Sciatic nerve (tissue), 2 donors: Measurements from ENCODE around the gene TSHZ1. TPM values are rescaled to one million over a fixed set of nuclear protein-coding genes. Genes with fewer than 3 reads are reported as not detected.

Experiments
- ATAC-seq: fragments of 200-7000 bp; cut with Tn5 transposase; one replicate; pipeline ENCODE4 v1.9.1; 2020; ENCODE audit warnings: mild to moderate bottlenecking, moderate library complexity
- DNase-seq: peaks from one replicate; pipeline ENCODE4 v3.0.0-alpha.2; 2020; ENCODE audit warnings: low spot score
- intact Hi-C: fragments of 100-400 bp; cut with DNase I; formaldehyde crosslinking; loops from one replicate; pipeline ENCODE4 v1.14.2; 2022
- total RNA-seq: library from RNA; stranded (reverse); fragmentation: NEBNext Ultra II Directional; extraction: Animal tissue kit (Norgen Biotek cat#: 25700); gene quantifications from one replicate; pipeline ENCODE4 v1.2.1, GENCODE V29; 2021
- donor health status: DM: no; HTN: no; CAD: no.
- donor health status: DM: no; HTN: no; CAD: no.

The TSHZ1 gene
- total RNA-seq, 1 donor from 2014 or later: 25.4 TPM

DNA sequence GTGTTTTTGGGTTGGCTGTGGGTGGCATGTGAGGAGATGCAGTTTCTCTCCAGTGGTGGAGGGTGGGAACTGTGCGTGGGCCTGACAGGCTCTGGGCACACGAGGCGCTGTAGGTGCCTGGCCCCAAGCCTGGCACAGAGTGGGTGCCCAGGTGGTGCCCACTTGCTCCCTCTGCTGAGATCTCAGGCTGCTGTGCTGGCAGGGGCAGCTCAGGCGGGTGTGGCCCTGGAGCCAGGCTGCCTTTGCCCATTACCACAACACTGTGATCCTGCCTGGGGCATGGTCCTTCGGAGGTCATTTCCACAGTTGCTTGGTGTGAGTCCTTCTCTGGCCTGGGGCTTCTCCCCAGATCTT is 20.4 kb downstream of the TSHZ1 start:
- ATAC-seq (no peak), DNase-seq (no peak)
- intact Hi-C loops: no loop called here

GRCh38 chr18:75234901-75235300 is 24.3 kb downstream of the TSHZ1 start:
- intact Hi-C loops: no loop called here
- DNase-seq (no peak), ATAC-seq (no peak)

DNA sequence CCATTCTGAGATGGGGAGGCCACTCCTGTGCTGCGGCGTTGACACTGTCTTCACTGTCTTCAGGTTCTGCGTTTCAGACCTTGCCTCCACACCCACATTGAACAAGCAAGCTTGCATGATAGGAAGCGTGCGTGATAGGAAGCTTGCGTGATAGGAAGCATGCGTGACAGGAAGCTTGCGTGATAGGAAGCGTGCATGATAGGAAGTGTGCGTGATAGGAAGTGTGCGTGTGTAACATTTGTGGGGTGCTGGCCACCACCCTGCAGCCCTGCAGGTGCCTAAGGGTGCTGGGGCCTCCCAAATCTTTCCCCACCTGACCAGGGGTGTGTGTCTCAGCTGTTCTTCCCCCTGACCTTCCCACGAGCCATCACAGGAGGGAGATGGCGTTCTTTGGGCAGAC is 25.3 kb downstream of the TSHZ1 start:
- ATAC-seq (no peak), DNase-seq (no peak)
- intact Hi-C loops: no loop called here

DNA sequence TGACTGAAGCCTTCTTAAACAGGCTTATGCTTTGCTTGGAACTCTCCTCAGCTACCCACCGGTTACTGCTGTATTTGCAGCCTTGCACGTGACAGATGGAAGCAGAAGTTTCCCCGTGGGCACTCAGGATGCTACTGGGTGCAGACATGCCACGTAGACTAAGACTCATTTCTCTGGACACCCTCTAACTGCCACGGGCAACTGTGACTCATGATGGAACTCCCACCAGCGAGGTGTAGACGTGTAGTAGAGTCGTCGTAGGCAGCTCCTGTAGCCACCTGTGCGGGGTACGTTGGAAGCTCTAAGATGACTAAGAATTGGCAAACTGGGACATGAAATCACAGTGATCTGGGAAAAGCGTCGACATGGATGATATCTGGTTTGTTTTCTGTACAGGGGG is 27.5 kb downstream of the TSHZ1 start:
- ATAC-seq: no peak
- intact Hi-C loops: no loop called here
- no peak for DNase-seq

DNA sequence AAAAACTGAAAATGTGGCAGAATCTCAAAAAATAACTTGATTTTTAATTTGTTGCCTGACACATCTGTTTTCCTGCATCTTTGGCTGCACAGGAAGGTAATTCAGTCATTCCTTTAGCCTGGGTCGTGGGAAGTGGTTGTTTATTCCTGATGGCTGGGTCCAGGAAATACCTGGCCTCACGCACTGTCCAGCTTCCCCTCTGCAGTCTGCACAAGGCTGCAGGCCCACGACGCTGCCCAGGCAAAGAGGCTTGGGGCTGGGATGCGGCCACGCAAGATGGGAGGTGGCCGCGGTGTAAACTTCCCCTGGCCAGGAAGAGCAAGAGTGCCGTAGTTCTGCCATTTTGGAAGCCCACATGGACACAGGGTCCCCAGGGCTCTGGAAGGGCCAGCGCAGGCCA is 28.2 kb downstream of the TSHZ1 start:
- intact Hi-C loops: no loop called here
- no peak for DNase-seq

DNA sequence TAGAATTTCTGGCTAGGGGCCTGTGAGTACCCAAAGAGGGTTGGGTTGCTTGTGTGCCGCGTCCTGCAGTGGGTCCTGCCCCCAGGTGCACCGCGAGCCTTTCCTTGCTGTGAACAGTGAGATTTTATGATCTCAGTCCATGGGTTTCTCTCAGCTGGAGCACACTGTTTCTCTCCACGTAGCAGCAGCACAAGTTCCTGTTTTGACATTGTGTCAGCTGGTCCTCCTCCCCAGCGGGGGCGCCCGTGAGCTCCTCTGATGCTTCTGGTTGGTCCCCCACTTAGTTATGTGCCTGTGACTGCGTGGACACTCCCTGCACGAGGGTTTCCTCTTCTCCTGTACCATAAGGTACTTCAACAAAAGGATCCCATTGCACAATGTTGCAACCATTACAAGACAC is 29.8 kb downstream of the TSHZ1 start:
- intact Hi-C loops: no loop called here
- ATAC-seq: no peak
- no peak for DNase-seq

More for the DNA sequence above, 28.2 kb downstream of the TSHZ1 start:
- ATAC-seq: no peak

GRCh38 chr18:75241705-75242104 is 31.1 kb downstream of the TSHZ1 start:
- DNase-seq (no peak), ATAC-seq (no peak)
- intact Hi-C loops: no loop called here

DNA sequence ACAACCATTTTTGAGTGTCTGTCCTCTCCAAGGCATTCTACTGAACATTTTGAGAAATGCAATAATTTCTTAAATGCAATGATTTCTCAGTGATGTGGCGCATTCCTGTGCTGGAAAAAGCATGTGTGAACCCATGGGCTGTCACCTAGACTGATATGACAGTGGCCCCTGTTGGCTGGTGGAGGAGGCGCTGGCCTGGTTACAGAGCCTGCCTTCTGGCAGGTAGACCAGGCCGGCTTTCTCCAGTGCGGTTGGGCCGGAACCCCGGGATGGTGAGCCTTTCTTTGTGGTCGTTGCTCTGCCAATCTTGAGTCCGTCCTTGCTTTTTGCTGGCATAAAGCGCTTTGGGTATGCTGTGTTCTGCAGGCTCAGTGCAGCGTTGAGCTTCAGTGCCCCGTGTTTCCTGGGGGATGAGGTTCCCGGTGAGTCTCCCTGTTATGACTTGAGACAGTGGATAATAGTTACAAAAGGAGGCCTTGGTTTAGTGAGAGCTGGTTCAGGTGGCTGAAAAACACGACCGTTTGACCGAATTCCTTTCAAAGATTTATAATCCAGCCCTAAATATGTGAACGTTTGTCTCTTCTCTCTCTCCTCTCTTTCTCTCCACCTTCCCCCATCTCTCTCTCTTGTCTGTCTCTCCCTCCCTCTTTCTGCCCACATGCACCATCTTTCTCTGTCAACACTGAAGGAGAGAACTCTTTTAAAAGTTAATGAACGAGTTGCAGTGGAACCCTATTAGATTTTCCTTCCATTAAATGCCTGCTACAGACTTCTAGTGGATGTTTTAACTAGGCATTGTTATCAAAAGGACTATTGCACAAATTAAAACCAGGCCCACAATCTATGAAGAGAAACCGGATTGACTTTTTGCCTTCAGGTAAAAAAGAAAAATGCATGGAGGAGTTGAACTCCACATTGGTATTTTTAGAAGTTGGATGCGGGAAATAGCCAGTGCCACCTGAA is 34.0 kb downstream of the TSHZ1 start:
- ATAC-seq: no peak

DNA sequence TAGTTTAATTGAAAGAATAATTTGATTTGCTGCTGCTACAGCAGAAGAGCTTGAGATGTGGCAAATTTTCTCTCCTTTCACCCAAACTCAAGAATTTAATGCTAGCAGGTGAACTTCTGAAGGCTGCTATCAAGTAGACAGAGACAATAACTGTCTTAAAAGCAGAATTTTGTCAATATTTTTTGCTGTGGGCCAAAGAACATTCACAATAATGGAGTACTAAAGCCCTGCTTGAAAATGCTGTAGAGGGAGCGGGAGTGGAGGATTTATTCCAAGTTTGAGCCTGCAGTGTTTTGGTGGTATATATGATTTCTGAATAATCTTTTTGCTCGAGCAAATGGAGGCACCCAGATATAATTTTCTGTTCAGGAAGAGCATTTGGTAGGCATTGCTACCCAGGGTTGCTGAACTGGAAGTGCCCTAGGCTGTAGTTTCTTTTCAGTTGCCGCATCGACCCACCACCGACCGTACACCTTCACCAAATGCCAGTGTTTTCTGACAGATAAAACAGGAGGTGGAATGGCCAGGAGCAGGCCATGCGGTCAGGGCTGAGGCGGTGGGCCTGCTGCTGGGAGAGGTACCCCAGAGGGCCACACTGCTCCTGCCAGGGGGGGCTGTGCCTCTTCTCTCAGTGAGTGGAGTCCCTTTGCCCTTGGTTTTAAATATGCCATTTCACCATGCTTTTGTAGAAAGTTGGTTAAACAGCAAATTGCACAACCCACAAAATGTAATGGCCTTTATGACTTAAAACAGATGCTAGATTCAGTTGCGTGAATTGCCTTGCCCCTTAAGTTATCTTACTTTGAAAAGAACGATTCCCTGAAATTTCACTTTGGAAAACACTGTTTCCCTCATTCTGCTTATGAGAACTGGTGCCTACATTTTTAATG is 36.4 kb downstream of the TSHZ1 start:
- intact Hi-C loops: no loop called here
- ATAC-seq: peak; percentile 17

More for the DNA sequence above, 34.0 kb downstream of the TSHZ1 start:
- intact Hi-C loops: no loop called here
- no peak for DNase-seq

DNA sequence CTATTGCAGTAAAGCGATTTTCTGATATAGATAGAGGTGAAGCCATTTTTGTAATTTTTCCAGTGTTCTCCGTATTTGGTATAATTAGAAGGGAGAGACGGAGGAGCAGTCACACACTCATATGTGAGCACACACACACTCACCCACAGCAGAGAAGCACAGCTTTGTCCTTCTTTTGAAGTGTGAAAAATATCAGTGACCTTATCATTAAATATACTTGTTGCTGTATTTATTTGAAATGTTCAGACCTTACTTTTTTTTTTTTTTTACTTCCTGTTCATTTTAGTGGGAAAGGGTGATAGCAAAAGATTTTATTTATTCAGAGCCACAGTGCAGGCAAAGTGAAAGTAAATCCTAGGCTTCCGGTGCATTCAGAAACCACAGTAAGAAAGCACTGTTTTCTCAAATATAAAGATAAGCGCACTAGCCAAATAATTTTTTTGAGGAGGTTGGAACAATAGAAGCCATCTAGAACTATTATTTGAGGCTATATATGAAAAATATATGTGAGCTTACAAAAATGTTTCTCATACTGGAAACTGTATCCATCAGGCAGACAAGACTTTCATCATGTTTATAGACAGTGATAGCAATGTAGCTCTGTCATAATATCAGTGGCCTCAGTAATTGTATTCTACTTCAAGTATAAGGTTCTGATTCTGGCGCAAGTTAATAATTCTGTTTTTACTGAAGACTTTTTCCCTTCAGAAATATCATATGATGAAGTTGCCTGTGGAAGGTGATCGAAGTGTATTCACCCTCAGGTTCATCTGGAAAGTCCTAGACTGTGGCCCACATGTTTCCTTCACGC is 37.2 kb downstream of the TSHZ1 start:
- intact Hi-C loops: no loop called here
- ATAC-seq: peak; percentile 62
- DNase-seq: no peak

More for the DNA sequence above, 36.4 kb downstream of the TSHZ1 start:
- no peak for DNase-seq

- DNase-seq (no peak), ATAC-seq (peak; percentile 25)
- intact Hi-C loops: no loop called here
Observed at GRCh38 chr18:75248426-75249174, 38.0 kb downstream of the TSHZ1 start.

DNA sequence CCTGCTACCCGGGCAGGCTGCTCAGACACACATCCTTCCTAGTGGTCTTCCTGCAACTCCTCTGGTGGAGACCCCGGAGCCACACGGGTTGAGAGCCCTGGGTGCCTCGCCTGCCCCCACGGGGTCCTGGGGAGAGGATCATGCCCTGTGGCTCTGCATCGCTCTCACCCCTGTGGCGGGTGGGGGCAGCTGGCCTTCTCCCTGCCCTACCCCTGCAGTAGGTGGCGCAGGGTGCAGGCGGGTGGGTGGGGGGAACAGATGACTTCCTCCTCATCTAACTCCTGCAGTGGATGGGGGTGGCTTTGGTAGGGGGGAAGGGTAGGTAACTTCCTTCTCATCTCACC is 38.5 kb downstream of the TSHZ1 start:
- DNase-seq (no peak), ATAC-seq (peak; percentile 3)
- intact Hi-C loops: no loop called here

GRCh38 chr18:75249672-75250470 is 39.3 kb downstream of the TSHZ1 start:
- intact Hi-C loops: loop anchor here (2.0 kb wide), 1 partner anchor 41 kb away; the partner anchor contains the start of gene PTGR3
- DNase-seq (no peak), ATAC-seq (peak; percentile 5)

DNA sequence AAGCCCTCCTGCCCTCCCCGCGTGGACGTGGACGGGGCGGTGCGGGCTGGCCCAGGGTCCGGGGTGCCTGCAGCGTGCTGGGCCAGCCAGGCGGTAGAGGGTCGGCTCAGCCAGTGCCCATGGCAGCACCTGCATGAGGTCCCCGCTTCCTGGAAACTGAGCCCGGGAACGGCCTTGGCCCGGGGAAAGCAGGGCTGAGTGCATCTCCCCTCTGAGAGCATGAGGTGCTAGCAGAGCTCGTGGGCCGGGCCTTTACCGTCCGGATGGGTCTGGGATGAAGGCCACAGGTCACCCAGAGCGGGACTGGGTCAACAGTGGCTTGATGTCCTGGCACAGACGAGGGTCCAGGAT is 39.8 kb downstream of the TSHZ1 start:
- DNase-seq (peak; percentile 65), ATAC-seq (peak; percentile 38)
- intact Hi-C loops: loop anchor here (2.0 kb wide), 1 partner anchor 42 kb away; the partner anchor contains the start of gene PTGR3

- DNase-seq (no peak), ATAC-seq (no peak)
- intact Hi-C loops: loop anchor here (2.0 kb wide), 1 partner anchor 43 kb away; the partner anchor contains the start of gene PTGR3
Observed at GRCh38 chr18:75251466-75251865, 40.9 kb downstream of the TSHZ1 start.

- intact Hi-C loops: no loop called here
- no peak for ATAC-seq
- no peak for DNase-seq
Observed at GRCh38 chr18:75252136-75252535, 41.5 kb downstream of the TSHZ1 start.

DNA sequence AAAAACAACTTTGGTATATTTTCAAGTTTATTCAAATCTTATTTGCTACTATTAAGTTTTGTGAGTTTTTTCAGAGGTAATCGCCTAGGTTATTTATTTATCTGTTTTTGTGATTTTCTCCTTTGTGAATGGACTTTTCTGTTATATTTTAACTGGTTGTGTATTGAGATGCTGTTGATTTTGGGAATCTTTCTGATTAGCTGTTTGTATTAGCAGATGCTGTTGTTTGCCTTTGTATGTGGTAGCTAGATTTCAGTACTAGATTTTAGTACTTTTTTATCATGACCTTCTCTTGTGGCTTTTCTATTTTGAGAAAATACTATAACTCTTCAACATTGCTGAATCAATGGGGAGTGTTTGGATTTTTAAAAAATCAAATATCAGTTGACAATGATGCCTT is 42.4 kb downstream of the TSHZ1 start:
- intact Hi-C loops: no loop called here
- DNase-seq (no peak), ATAC-seq (no peak)

DNA sequence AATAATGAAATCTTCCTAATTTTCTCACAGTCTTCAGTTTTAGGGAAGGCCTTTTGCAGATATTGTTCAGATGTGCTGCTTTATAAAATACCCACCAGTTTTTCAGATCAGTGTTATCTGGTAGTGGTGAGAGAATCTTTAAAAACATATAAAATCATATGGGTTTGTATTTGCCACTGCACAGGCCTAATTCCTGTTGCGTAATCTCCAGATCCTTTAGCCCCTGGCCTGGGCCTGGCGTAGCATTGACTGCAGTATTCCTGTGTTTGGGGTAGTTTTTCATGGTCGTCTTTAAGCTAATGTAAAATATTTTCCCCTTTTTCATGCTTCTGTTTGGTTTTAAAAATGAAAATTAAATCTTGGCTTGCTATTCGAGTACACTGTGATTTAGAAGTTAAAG is 43.2 kb downstream of the TSHZ1 start:
- ATAC-seq (peak; percentile 78), DNase-seq (no peak)
- intact Hi-C loops: no loop called here
